DMS153 treated with DMSO at 0.1 percent for 48 hours (cell line): Measurements from ENCODE around the gene PLG.
"Not testable (repeated sequence)": the region's sequence is repeated elsewhere in the genome, so short reads cannot be mapped to it uniquely, and the experiment has no call there.

Experiments
- DNase-seq: peaks from one replicate; lab custom pipeline; 2025; ENCODE audit not compliant: unreplicated experiment; lab: John Stamatoyannopoulos, UW

Gene PLG

GRCh38 chr6:160774399-160774798 lies 72.4 kb downstream of the PLG start:
- no peak for DNase-seq

- DNase-seq, result no peak
Observed at GRCh38 chr6:160775792-160776580, 73.9 kb downstream of the PLG start.

- not testable (repeated sequence) for DNase-seq
Observed at GRCh38 chr6:160779095-160779494, 77.1 kb downstream of the PLG start.

GRCh38 chr6:160780656-160781055 lies 78.6 kb downstream of the PLG start:
- DNase-seq, result not testable (repeated sequence)

GRCh38 chr6:160781298-160781697 lies 79.3 kb downstream of the PLG start:
- no peak for DNase-seq

GRCh38 chr6:160782228-160782627 lies 80.2 kb downstream of the PLG start:
- DNase-seq, result no peak

- DNase-seq, result no peak
Observed at GRCh38 chr6:160783741-160784140, 81.7 kb downstream of the PLG start.

- DNase-seq, result not testable (repeated sequence)
Observed at GRCh38 chr6:160788126-160788525, 86.1 kb downstream of the PLG start.

GRCh38 chr6:160788806-160789205 lies 86.8 kb downstream of the PLG start:
- DNase-seq, result no peak

- no peak for DNase-seq
Observed at GRCh38 chr6:160789263-160790027, 87.4 kb downstream of the PLG start.

- DNase-seq, result no peak
Observed at GRCh38 chr6:160790028-160790792, 88.2 kb downstream of the PLG start.

GRCh38 chr6:160791459-160791858 lies 89.4 kb downstream of the PLG start:
- no peak for DNase-seq

GRCh38 chr6:160791981-160792418 lies 90.0 kb downstream of the PLG start:
- DNase-seq, result no peak

- DNase-seq, result no peak
Observed at GRCh38 chr6:160792708-160793107, 90.7 kb downstream of the PLG start.

- no peak for DNase-seq
Observed at GRCh38 chr6:160793652-160794051, 91.6 kb downstream of the PLG start.

- DNase-seq, result no peak
Observed at GRCh38 chr6:160795721-160796120, 93.7 kb downstream of the PLG start.

- DNase-seq, result no peak
Observed at GRCh38 chr6:160798625-160799024, 96.6 kb downstream of the PLG start.

- no peak for DNase-seq
Observed at GRCh38 chr6:160799801-160800506, 97.9 kb downstream of the PLG start.

- DNase-seq, result no peak
Observed at GRCh38 chr6:160801418-160801817, 99.4 kb downstream of the PLG start.

GRCh38 chr6:160802049-160802448 lies 100.0 kb downstream of the PLG start:
- not testable (repeated sequence) for DNase-seq
